HCT116 (cell line): ENCODE results near the gene SMOC1.

Experiments used
- CEBPB ChIP-seq: IDR thresholded peaks from 2 replicates; pipeline ENCODE4 v1.6.1; 2012; ENCODE audit warnings: low read depth
- CTCF ChIP-seq, 3 experiments: fragments of 200-600 bp in 1 of 3; sonication (generic) in 1 of 3; IDR thresholded peaks in 2 of 3; conservative IDR thresholded peaks in 1 of 3; 2 replicates each; pipeline ENCODE4 v1.5.1; 2012 to 2017; ENCODE audit warnings: low read depth in 2 of 3, low read length in 2 of 3, antibody characterized with exemption in 1 of 3, borderline replicate concordance in 1 of 3, control low read depth in 1 of 3, mild to moderate bottlenecking in 1 of 3, mixed read lengths in 1 of 3, mixed run types in 1 of 3, moderate library complexity in 1 of 3; ENCODE audit not compliant: insufficient read depth in 1 of 3
- EGR1 ChIP-seq: IDR thresholded peaks from 2 replicates; pipeline ENCODE4 v1.6.1; 2012; ENCODE audit warnings: low read depth
- EZH2 ChIP-seq: fragments of 200-600 bp; sonication (generic); IDR thresholded peaks from 2 replicates; pipeline ENCODE4 v1.6.1; 2017; ENCODE audit warnings: antibody characterized with exemption, mixed run types
- JUND ChIP-seq: IDR thresholded peaks from 2 replicates; pipeline ENCODE4 v1.6.1; 2012
- MAX ChIP-seq: IDR thresholded peaks from 2 replicates; pipeline ENCODE4 v1.6.1; 2012
- POLR2A ChIP-seq: IDR thresholded peaks from 2 replicates; pipeline ENCODE4 v1.7.0; 2011; ENCODE audit warnings: borderline replicate concordance; ENCODE audit not compliant: insufficient read depth, insufficient read length; ENCODE audit errors: extremely low read depth
- POLR2AphosphoS5 ChIP-seq: IDR thresholded peaks from 2 replicates; pipeline ENCODE4 v1.6.1; 2011; ENCODE audit warnings: mild to moderate bottlenecking, low read depth, low read length, moderate library complexity
- RAD21 ChIP-seq: IDR thresholded peaks from 2 replicates; pipeline ENCODE4 v1.6.1; 2012; ENCODE audit warnings: low read depth, mild to moderate bottlenecking
- SP1 ChIP-seq: IDR thresholded peaks from 2 replicates; pipeline ENCODE4 v1.6.1; 2012; ENCODE audit warnings: low read depth
- ZBTB33 ChIP-seq: IDR thresholded peaks from 2 replicates; pipeline ENCODE4 v1.6.1; 2011; ENCODE audit warnings: mild to moderate bottlenecking, low read length, moderate library complexity; ENCODE audit not compliant: insufficient replicate concordance; ENCODE audit errors: extremely low read depth
- ZNF274 ChIP-seq: fragments of 200-500 bp; sonication (Bioruptor generic); IDR thresholded peaks from 2 replicates; pipeline ENCODE4 v1.6.1; 2014; ENCODE audit warnings: mild to moderate bottlenecking, low read depth, low read length, inconsistent platforms

- no peak for TF ChIP-seq CTCF (IDR thresholded peaks at IDR 0.05 in 2 of 3, conservative IDR thresholded peaks at IDR 0.05 in 1 of 3; ENCODE audit: borderline replicate concordance in 1 of 3, insufficient read depth in 1 of 3, low read depth in 2 of 3, low read length in 2 of 3)
- TF ChIP-seq POLR2AphosphoS5, result no peak
- TF ChIP-seq SP1, result no peak
- TF ChIP-seq ZBTB33, result no peak
- TF ChIP-seq POLR2A, result no peak
- no peak for TF ChIP-seq MAX
- no peak for TF ChIP-seq RAD21
- no peak for TF ChIP-seq ZNF274
- TF ChIP-seq EGR1, result no peak
- no peak for TF ChIP-seq EZH2
- no peak for TF ChIP-seq JUND
- TF ChIP-seq CEBPB, result no peak
These were observed 144.7 kb downstream of the SMOC1 start for GRCh38 chr14:70023871-70024270.
